AG08396 (cell line): ENCODE results near the gene GHRH.

ENCODE experiments used
- DNase-seq: peaks from one replicate; pipeline ENCODE4 v3.0.0; 2012; ENCODE audit warnings: low spot score, mixed read lengths

The GHRH gene

DNA sequence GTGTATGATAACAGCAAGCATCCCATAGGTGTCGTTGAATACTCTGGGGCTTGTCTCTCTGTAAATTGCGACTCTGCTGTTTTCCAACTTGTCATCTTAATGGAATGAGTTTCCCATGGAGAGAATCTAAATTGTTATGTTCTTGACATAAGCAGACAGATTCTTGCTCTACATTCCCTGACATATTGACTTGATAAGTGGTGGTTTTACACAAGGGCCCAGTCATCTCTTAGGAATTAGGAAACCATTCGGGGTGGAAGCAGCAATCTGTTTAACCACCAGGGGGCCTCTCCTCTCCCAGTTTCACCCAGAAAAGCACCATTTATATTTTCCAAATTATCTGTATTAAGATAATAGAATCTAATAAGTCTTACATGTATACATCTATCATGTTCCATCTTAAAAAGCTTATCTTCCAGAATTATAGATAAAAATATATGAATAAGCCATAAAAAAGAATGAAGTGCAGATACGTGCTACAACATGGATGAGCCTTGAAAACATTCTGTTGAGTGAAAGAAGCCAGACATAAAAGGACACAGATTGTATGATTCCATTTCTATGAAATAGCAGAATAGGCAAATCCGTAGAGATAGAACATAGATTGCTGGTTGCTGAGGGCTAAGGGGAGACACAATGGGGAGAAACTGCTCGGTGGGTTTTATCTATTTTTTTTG, 59.2 kb downstream of the GHRH start:
- peak; percentile 75 for DNase-seq

DNA sequence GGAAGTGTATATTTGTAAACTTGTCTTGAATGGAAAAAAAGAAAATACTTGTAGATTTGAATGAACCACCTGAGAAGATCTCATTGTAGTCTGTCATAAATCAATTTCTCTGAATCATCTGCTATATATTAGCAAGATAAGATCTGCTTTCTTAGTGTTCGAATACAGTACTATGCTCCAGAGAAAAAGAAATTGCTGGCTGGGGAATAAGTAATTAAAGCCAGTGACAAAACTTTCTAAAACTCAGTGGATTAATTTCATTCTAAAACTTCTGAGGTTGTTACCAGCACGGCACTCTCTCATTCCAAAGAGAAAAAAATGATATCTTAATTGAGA, 59.8 kb downstream of the GHRH start:
- DNase-seq: no peak
